Activated gamma-delta T cell treated with anti-CD3 and anti-CD28 coated beads, Interleukin-2, amount 50 U/mL, for 16 hours (primary cell): ENCODE results near the gene RITA1.
A peak's percentile ranks its signal among the peaks of the same experiment; 100 is the strongest.

ENCODE experiments used
- DNase-seq: peaks from one replicate; pipeline ENCODE4 v3.0.0-alpha.2; 2020; ENCODE audit warnings: low read depth

Gene RITA1

DNA sequence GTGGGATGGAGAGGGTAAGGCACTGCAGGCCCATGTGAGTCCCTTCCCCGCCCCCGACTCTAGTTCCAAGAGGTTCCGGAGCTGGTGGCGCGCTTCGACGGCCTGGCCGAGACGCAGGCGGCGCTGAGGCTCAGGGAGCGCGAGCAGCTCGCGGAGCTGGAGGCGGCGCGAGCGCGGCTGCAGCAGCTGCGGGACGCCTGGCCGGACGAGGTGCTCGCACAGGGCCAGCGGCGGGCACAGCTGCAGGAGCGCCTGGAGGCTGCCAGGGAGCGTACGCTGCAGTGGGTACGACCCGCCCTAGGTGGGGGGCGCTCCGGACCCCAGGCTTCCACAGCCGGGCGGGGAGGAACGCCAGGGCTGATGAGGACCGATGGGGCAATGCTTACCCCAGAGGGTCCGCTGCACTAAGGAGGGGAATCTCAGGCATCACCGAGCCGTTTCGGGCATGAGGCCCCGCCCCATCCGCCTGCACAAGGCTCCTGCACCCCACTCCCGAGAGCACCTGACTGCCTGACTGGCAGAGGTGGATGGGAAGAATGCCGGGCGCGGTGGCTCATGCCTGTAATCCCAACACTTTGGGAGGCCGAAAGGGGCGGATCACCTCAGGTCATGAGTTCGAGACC, 31.1 kb upstream of the RITA1 start:
- DNase-seq: no peak

DNA sequence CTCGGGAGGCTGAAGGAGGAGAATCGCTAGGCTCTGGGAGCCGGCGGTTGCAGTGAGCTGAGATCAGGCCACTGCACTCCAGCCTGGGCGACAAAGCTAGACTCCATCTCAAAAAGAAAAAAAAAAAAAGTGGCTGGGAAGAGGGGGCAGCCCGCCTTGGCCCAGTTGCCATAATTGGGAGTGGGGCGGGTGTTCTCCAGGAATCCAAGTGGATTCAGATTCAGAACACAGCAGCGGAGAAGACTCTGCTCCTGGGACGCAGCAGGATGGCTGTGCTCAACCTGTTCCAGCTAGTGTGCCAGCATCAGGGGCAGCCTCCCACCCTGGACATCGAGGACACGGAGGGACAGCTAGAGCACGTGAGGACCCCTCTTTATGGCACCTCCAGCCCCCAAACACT, 30.5 kb upstream of the RITA1 start:
- no peak for DNase-seq

DNA sequence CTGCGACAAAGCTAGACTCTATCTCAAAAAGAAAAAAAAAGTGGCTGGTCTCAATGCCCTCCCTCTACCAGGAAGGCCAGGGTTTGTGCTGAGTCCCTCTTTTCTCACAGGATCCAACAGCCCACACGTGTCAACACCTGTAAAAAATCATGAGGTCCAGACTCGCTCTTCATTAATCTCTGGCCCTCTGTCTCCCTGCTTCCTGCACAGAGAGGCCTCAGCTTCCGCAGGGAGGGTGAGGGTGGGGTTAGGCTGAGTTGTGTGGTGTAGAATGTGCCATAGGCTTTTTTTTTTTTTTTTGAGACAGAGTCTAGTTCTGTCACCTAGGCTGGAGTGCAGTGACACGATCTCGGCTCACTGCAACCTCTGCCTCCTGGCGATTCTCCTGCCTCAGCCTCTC, 29.9 kb upstream of the RITA1 start:
- DNase-seq: no peak

DNA sequence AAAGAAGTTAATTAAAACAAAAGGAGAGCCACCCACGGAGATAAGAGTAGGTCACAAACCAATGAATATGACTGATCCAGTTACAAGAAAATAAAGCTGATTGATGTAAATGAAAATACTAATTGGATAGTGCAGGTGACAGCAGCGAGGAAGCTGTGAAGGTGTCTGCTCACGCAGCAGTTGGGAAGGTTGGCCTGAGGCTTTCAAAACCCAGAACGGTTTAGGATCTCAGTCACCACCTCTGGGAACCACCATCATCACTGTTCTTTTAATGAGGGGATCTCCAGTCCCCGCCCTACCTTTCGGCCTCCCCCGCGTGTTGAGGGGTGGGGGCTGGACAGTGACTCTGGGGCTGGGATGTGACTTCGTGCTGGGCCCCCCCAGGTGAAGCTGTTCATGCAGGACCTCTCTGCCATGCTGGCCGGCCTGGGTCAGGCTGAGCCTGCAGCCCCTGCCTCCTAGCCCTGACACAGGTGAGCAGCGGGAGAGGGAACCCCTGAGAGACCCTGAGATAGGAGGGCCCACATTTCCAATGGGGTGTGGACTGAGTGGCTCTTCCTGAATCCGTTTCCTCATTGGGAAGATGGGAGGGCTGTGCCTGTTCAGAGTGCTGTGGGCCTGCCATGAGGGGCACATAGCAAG, 28.2 kb upstream of the RITA1 start:
- DNase-seq: no peak

DNA sequence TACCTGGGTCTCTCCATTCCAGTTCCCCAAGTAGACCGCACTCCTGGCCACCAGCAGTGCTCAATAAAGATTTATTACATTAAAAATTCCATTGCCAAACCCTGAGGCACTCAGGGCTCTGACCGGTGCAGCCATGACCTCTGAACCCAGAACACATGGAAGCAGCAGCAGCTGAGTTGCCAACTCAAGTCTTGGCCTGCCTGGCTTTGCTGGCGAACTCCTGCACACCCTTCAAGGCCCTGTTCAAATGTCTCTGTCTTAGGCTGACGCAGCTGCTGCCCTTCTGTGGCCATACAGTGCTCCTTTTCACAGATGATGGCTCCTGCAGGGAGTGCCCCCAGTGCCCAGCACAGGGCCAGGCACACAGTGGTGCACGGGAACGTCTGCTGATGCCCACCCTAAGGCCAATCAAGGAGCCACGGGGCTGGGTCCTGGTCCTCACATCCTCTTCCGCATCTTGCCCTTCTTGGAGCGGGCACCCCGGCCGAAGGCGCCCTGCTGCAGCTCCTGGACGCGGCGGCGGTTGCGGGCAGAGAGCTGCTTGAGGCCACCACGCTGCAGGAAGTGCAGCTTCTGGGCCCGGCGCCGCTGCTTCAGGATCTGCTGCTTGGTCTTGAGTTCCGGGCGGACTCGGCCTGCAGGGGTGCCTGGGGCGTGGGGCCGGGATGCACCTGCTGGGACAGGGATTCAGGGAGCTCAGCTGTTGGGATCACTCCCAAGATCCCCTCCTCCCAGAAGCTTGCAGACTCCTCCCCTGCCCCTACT, 26.9 kb upstream of the RITA1 start:
- DNase-seq: no peak

DNA sequence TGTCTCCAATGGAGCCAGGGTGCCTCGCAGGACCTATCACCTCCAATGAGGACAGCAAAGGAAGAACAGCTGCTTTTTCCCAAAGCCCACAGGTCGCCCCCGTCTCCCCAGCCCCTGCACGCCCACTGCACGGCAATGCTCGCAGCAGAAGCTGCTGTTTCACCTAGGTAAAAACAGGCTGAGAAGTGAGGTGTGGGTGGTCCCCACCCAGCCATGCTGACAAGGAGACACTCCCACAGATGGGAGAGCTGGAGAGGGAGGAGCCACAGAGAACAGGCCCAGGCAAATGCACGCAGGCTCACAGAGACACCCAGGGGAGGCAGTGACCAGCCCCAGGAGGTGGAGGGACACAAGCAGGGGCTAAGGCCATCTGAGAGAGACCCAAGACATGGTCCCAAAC, 25.6 kb upstream of the RITA1 start:
- no peak for DNase-seq

DNA sequence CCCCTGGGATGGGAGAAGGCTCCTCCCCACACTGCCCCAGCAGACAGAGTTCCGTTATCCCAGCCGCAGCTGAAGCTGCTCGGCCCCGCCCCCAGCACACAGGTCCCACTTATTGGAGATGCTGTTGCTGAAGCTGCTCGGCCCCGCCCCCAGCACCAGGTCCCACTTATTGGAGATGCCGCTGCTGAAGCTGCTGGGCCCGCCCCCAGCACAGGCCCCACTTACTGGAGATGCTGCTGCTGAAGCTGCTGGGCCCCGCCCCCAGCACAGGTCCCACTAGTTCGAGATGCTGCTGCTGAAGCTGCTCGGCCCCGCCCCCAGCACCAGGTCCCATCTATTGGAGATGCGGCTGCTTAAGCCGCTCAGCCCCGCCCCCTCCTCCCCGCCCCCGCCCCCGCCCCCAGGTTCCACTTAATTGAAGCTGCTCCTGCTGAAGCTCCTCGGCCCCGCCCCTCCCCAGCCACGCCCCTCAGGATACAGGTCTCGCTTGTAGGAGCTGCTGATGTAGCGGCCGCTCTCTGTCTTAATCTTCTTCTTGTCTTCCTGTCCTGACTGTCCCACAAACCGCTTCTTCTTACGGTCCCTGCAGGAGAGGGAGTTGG, 24.0 kb upstream of the RITA1 start:
- DNase-seq: no peak

DNA sequence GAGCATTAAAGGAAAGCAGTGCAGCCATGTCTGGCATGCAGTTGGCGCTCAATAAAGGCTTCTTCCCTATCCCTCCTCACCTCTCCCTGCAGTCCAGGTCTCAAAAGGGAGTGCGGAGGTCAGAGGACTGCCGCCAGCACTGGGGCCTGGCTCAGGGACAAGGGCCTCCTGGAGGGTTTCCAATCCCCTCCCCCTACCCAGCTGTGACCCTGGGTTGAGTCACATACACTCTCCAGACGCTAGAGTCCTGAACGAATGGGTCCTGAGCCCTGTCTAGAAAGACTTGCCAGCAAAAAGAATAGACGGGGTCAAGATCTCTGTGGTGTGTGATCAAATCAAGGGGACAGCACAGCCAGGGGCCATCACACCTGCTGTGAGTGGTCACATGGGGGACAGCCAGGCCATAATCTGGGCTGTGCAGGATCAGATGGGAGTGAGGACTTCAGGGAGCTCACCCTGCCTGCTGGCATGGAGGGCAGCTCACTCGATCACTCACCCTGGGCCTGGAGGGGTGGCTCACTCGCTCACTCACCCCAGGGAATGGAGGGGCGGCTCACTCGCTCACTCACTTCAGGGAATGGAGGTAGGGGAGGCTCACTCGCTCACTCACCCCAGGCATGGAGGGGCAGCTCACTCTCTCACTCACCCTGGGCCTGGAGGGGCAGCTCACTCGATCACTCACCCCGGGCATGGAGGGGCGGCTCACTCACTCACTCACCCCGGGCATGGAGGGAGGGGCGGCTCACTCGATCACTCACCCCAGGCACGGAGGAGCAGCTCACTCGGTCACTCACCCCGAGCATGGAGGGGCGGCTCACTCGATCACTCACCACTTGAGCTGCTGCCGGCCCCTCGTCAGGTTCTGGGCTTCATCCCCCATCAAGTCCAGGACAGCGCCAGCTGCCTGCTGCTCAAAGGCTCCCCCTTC, 23.2 kb upstream of the RITA1 start:
- DNase-seq: no peak

DNA sequence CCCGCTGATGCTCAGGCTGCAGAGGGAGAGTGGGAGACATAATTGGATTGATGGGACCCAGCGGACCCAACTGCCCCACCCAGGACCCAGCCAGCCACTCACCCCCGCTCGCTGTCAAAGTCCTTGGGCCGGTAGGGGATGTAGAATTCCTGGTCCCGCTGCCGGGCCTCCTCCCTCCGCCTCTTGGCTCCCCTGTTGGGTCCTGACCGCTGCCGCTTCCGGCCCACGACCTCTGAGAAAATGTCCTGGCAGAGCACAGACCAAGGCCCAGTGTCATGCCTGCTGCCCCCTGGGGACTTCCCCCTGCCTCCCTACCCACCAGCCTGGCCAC, 22.5 kb upstream of the RITA1 start:
- DNase-seq: no peak

DNA sequence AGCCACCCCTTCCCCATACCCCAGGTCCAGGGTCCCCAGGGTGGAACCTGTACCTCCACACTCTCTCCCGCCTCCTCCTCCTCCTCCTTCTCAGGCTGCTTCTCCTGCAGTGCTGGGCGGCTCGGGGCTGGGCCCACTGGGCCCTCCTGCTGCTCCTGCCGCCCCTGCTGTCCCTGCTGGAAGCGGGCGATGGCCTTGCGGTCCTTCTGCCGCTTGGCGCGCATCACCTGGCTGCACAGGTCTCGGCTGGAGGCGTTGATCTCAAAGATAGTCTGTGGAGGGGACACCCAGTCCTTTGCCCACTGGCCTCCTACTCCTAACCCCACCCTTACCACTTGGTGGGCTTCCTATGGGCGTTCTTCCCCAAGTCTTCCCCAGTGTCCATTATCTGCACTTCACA, 21.5 kb upstream of the RITA1 start:
- no peak for DNase-seq

DNA sequence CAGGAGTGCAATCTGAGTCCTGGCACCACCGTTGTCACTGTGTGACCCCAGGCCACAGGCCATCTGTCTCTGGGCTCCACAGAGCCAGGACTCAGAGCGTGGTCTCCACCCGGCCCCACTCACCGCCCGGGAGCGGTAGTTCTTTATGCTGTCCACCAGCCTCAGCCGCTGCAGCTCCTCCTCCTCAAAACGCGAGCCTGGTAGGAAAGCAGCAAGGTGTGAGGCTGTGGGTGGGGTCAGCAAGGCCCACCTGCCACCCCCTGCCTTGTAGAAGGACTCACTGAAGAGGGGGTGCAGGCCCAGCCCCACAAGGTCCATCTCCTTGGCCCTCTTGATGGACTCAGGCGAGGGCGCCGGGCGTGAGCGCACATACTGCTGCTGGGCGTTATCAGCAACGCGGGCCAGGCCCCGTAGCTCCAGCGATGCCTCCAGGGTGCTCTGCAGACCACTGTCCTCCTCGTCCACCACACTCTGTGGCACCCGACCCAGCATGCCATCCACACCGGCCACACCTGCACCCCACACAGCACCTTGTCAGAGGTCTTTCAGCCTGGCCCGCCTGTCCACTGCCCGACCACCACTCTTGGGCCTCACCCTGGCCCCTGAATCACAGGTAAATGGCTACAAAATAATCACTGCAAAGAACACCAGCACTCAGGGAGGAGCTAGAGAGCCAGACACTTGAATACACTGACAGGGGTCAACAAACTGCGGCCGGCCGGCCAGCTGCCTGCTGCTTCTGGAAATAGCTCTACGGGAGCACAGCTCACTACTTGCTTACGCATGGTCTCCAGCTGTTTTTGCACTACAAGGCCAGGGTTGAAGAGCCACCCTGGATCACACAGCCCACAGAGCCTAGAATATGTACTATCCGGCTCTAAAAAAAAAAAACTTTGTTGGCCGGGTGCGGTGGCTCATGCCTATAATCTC, 19.7 kb upstream of the RITA1 start:
- DNase-seq: no peak

DNA sequence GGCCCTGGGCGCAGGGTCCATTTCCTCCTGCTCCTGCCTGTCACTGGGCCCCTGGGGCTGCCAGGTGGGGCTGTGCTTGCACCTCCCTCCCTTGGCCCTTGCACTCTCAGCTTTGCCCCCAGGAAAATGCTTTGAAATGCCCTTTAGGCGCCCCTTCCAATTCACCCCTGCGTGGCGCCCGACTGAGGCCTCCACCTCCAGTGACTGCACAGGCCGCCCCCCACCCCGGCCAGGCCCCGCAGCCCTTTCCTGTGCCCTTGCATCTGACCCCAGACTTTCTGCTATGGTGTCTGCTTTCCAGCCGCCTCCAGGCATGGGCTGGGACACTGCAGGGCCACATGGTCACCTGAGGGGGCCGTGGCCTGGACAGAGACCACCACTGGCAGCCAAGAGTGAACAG, 17.7 kb upstream of the RITA1 start:
- no peak for DNase-seq

DNA sequence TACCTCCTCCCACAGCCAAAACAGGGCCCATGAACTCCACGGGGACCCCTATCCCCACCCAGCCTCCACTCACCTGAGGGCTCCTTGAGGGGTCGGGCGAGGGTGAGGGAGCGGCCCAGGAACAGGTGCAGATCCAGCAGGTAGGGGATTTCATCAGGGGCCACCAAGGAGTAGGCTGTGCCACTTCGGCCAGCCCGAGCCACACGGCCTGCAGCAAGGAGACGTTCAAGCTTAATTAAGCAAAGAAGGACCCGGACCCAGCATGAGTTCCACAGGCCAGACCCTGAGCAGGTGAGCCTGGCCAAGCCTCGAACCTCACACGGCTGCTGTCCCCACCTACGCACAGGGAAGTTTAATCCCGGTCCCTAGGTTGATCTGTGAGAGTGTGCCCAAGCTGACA, 15.8 kb upstream of the RITA1 start:
- no peak for DNase-seq

DNA sequence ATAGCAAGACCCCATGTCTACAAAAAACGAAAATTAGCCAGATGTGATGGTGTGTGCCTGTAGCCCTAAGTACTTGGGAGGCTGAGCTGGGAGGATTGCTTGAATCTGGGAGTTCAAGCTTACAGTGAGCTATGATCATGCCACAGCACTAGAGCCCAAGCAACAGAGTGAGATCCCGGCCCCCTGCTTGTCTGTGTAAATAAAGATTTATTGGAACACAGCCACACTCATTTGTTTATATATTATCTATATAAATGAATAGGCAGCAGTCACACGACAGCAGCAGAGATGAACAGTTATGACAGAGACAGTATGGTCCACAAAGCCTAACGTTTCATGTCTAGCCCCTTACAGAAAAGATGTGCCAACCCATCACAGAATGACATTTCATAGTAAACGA, 15.1 kb upstream of the RITA1 start:
- no peak for DNase-seq

DNA sequence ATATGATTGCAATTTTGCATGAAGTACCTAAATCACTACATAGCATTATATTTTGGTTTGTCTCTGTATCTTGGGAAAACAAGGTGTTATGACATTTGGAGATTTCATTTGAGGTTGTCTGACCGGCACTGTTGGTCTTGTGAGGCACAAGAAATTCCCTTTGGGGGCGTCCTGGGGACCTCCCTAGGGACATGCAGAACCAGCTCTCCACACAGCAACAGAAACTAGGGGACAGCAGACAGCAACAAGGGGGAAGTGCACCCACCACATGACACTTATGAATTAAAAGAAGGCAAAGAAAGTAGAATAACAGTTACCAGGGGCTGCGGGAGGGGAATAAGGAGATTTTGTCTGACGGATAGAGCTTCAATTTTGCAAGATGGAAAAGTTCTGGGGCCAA, 14.6 kb upstream of the RITA1 start:
- DNase-seq: no peak

DNA sequence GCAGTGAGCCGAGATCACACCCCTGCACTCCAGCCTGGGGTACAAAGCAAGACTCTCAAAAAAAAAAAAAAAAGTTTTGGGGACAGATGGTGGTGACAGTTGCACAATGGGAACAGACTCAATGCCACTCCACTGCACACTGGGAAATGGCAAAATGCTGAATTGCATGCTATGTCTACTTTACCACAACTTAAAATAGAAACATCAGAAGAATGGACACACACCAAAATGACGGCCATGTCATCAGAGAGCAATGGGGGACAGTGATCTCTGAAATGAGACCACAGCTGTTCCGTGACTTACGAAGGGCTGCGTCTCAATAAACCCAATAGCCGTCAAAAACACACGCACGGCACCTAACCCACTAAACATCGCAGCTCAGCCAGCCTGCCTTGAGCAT, 14.0 kb upstream of the RITA1 start:
- DNase-seq: no peak

DNA sequence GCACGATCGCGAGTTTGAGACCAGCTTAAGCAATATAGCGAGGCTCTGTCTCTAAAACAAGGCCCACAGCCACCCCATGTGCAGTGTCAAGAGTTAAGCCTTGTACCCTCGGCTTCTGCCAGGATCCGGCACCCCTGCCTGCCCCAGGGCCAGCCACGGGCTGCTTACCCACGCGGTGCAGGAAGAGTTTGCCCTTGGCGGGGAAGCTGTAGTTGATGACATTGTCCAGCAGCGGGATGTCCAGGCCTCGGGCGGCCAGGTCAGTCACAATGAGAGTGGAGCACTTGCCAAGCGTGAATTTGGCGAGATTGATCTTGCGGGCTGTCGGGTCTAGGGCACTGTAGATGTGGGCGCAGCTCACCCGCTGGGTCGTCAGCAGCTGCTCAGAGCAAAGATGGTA, 13.3 kb upstream of the RITA1 start:
- no peak for DNase-seq

DNA sequence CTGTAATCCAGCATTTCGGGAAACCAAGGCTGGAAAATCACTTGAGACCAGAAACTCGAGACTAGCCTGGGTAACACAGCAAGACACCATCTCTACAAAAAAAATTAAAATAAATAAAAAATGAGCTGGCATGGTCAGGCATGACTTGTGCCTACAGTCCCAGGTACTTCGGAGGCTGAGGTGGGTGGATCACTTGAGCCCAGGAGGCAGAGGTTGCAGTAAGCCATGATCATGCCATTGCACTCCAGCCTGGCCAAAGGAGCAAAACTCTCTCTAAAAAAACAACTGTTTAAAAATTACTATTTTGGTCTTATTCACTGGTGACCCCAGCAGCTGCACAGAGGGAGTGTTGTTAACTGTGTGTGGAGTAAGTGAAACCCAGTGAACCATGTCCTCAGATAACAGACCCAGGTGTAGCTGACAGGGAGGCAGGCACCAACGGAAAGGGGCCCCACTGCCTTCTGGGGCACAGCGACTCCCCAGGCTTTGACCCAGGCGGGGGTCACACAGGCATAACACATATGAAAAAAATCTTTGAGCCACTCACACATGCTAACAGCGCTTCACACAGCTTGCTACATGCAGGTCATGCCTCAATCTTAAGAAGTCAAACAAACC, 12.3 kb upstream of the RITA1 start:
- DNase-seq: no peak

DNA sequence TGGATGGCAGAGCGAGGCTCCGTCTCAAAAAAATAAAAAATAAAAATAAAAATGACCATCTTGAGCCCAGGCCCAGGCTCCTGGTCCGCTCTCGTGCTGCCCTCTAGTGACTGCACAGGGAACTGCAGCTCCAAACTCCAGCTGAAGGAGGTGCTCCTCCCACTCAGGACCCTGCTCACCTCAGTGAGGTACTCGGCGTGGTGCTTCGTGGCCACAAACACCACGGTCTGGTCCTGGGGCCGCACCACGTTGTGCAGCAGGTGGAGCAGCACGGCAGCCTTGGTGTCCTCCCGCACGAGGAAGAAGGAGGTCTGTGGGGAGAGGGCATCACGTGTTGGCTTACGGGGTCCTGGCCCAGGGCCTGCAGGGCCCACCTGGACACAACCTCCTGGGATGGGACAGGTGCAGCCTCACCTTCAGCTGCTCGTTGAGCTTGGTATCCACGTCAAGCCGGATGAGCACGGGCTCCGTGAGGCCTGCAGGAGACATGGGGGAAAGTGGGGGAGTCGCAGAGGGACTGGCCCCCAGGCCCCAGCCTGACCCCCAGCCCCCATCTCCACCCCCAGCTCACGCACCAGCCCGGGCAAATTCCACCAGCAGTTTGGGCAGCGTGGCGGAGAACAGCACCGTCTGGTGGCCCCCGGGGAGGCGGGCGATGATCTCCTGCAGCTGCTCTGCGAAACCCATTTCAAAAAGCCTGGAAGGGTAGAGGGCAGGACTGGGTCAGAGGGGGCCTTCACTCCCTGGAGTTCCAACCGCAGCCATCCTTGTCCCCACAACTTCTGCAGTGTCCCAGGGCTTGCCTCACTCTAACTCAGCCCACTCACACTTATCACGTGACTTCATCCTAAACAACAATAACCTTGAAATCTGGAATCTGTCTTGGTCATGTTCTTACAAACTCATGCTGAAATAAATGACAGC, 10.8 kb upstream of the RITA1 start:
- peak; percentile 73 for DNase-seq

DNA sequence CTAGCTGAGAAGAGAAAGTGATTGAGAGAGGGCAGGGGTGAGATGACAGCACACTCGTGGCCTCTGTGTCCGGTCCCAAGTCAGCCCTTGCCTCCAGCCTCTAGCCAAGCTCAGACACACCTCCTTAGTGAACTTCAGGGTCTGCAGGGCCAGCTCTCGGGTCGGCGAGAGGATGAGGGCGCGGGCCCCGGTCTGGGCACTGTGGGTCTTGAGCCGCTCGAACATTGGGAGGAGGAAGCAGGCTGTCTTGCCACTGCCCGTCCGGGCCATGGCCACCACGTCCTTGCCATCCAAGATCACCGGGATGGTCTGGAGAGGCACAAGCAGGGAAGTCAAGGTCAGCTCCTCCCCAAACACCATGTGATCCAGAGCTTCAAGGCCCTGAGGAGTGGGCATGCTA, 6.5 kb upstream of the RITA1 start:
- DNase-seq: no peak
